Ishikawa (cell line): ENCODE results near the gene RFTN1.

ENCODE experiments used
- CEBPB ChIP-seq: IDR thresholded peaks from 2 replicates; pipeline ENCODE4 v1.6.1; 2012
- CREB1 ChIP-seq: IDR thresholded peaks from 2 replicates; pipeline ENCODE4 v1.6.1; 2012; ENCODE audit warnings: low read depth
- EGR1 ChIP-seq: IDR thresholded peaks from 2 replicates; pipeline ENCODE4 v1.6.1; 2012
- EP300 ChIP-seq: IDR thresholded peaks from 2 replicates; pipeline ENCODE4 v1.6.1; 2012; ENCODE audit warnings: borderline replicate concordance
- FOXM1 ChIP-seq: IDR thresholded peaks from 2 replicates; pipeline ENCODE4 v1.6.1; 2012; ENCODE audit warnings: low read depth, borderline replicate concordance
- MAX ChIP-seq: IDR thresholded peaks from 2 replicates; pipeline ENCODE4 v1.6.1; 2012
- NFIC ChIP-seq: IDR thresholded peaks from 2 replicates; pipeline ENCODE4 v1.6.1; 2012
- TAF1 ChIP-seq: IDR thresholded peaks from 2 replicates; pipeline ENCODE4 v1.6.1; 2012; ENCODE audit warnings: low read depth, mild to moderate bottlenecking
- TCF12 ChIP-seq: IDR thresholded peaks from 2 replicates; pipeline ENCODE4 v1.6.1; 2012; ENCODE audit warnings: low read depth
- TEAD4 ChIP-seq: IDR thresholded peaks from 2 replicates; pipeline ENCODE4 v1.6.1; 2012
- USF1 ChIP-seq: IDR thresholded peaks from 2 replicates; pipeline ENCODE4 v1.6.1; 2012
- YY1 ChIP-seq: IDR thresholded peaks from 2 replicates; pipeline ENCODE4 v1.6.1; 2012; ENCODE audit warnings: low read depth
- ZBTB7A ChIP-seq: IDR thresholded peaks from 2 replicates; pipeline ENCODE4 v1.6.1; 2012; ENCODE audit warnings: low read depth
- TF ChIP-seq, protein P1 (sequence below): IDR thresholded peaks from 2 replicates; pipeline ENCODE4 v1.6.1; 2012; ENCODE audit warnings: low read depth, mild to moderate bottlenecking

Gene RFTN1

DNA sequence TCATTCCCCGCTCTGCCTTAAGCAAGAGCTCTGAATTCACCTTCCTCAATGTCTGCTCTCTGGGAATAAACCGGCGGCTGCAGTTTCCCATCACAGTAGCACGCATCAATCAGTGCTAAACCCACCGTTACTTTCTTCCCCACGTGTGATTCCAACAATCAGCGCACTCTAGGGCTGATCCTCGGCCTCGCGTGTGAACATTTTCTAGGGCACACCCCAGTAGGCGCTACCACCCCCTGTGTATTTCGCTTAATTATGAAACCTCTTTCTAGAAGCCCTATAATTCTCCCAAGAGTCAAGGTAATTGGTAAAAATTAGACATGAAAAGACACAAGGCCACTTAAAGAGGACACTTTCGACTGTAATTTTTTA, 87.5 kb downstream of the RFTN1 start:
- TF ChIP-seq EP300, result no peak
- no peak for TF ChIP-seq TEAD4
- no peak for TF ChIP-seq TCF12
- TF ChIP-seq MAX, result no peak
- TF ChIP-seq ZBTB7A, result no peak

DNA sequence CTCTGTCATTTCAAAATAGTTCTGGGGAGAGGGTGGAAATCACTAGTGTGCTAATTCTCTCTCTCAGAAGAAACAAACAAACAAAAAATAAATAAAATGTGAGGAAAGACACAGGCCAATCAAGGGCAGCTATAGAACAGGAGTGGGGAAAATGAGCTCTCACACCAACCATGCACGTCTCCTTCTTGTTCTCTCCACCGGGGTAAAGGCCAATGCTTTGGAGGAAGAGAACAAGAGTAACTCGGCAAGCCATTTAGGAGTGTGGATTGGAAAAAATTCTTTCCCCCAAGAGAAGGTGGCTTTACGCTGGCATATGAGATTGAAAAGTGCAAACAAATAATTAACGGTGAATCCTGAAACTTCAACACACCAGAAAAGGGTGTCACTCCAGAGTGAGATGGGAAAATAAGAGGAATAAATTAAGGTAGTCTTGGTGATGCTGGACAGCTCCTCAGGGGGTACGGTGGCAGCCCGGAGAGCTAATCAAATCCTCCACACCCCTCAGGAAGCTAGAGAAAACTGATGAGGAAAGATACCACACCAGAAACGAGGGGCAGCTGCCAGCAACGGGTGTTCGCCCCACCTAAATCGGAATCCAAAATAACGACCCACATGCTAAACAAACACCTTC, 88.0 kb downstream of the RFTN1 start:
- TF ChIP-seq ZBTB7A, result no peak
- TF ChIP-seq, protein P1, sequence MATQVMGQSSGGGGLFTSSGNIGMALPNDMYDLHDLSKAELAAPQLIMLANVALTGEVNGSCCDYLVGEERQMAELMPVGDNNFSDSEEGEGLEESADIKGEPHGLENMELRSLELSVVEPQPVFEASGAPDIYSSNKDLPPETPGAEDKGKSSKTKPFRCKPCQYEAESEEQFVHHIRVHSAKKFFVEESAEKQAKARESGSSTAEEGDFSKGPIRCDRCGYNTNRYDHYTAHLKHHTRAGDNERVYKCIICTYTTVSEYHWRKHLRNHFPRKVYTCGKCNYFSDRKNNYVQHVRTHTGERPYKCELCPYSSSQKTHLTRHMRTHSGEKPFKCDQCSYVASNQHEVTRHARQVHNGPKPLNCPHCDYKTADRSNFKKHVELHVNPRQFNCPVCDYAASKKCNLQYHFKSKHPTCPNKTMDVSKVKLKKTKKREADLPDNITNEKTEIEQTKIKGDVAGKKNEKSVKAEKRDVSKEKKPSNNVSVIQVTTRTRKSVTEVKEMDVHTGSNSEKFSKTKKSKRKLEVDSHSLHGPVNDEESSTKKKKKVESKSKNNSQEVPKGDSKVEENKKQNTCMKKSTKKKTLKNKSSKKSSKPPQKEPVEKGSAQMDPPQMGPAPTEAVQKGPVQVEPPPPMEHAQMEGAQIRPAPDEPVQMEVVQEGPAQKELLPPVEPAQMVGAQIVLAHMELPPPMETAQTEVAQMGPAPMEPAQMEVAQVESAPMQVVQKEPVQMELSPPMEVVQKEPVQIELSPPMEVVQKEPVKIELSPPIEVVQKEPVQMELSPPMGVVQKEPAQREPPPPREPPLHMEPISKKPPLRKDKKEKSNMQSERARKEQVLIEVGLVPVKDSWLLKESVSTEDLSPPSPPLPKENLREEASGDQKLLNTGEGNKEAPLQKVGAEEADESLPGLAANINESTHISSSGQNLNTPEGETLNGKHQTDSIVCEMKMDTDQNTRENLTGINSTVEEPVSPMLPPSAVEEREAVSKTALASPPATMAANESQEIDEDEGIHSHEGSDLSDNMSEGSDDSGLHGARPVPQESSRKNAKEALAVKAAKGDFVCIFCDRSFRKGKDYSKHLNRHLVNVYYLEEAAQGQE, result peak; percentile 74

GRCh38 chr3:16423947-16424673, 89.4 kb downstream of the RFTN1 start:
- no peak for TF ChIP-seq EP300
- TF ChIP-seq MAX, result no peak
- no peak for TF ChIP-seq CEBPB
- no peak for TF ChIP-seq ZBTB7A
- TF ChIP-seq, protein P1, result no peak
- no peak for TF ChIP-seq TEAD4
- no peak for TF ChIP-seq FOXM1
- TF ChIP-seq YY1, result no peak
- TF ChIP-seq EGR1, result no peak
- no peak for TF ChIP-seq USF1
- TF ChIP-seq TAF1, result no peak

- TF ChIP-seq YY1, result no peak
- no peak for TF ChIP-seq CEBPB
- TF ChIP-seq, protein P1, result no peak
- peak; percentile 51; the same call in 1 of the 2 replicates for TF ChIP-seq TCF12
- no peak for TF ChIP-seq CREB1
- peak; percentile 59 for TF ChIP-seq TEAD4
- TF ChIP-seq NFIC, result peak; percentile 67
- peak; percentile 30; the same call in 1 of the 2 replicates for TF ChIP-seq EP300
- TF ChIP-seq MAX, result 0 out of 2 replicates have a peak, but pooled peaks have one; percentile 24
Measured at GRCh38 chr3:16423298-16423697, 90.2 kb downstream of the RFTN1 start.

GRCh38 chr3:16419640-16420241, 93.8 kb downstream of the RFTN1 start:
- TF ChIP-seq TCF12, result no peak
- TF ChIP-seq CREB1, result no peak
- TF ChIP-seq YY1, result no peak
- TF ChIP-seq CEBPB, result no peak
- TF ChIP-seq, protein P1, result no peak
- TF ChIP-seq TEAD4, result no peak
- no peak for TF ChIP-seq MAX
- TF ChIP-seq TAF1, result no peak
- TF ChIP-seq EGR1, result no peak
- TF ChIP-seq USF1, result no peak
- TF ChIP-seq ZBTB7A, result no peak
- no peak for TF ChIP-seq EP300
- TF ChIP-seq NFIC, result no peak
- TF ChIP-seq FOXM1, result no peak
